HL-60 (cell line): ENCODE data around the gene CTF1.

Experiments used
- DNase-seq, 2 experiments: peaks; one replicate each; pipeline ENCODE4 v3.0.0-alpha.2; 2010 to 2020; ENCODE audit warnings: low read depth in 1 of 2, low spot score in 1 of 2
- H3K27ac ChIP-seq: fragments of 250-450 bp; sonication (Bioruptor Pico); replicated peaks from 2 replicates; pipeline ENCODE4 v1.5.1; 2020; ENCODE audit warnings: mild to moderate bottlenecking, moderate library complexity
- H3K27me3 ChIP-seq: fragments of 250-450 bp; sonication (Bioruptor Pico); 2 replicates; pipeline ENCODE4 v1.5.1; 2021; ENCODE audit warnings: mild to moderate bottlenecking, moderate library complexity; ENCODE audit not compliant: insufficient read depth, poor library complexity, severe bottlenecking
- H3K4me3 ChIP-seq: replicated peaks from 2 replicates; pipeline ENCODE4 v1.5.1; 2011; ENCODE audit warnings: mild to moderate bottlenecking, control low read depth, low read length; ENCODE audit not compliant: insufficient read depth
- CTCF ChIP-seq: IDR thresholded peaks from one replicate; pipeline ENCODE4 v1.5.1; 2011; ENCODE audit warnings: low read length, control low read depth, inconsistent platforms; ENCODE audit not compliant: insufficient read depth
- GABPA ChIP-seq: IDR thresholded peaks from 2 replicates; pipeline ENCODE4 v1.6.1; 2012; ENCODE audit warnings: low read depth
- POLR2AphosphoS5 ChIP-seq: IDR thresholded peaks from 2 replicates; pipeline ENCODE4 v1.6.1; 2012; ENCODE audit warnings: low read depth
- SPI1 ChIP-seq: IDR thresholded peaks from 2 replicates; pipeline ENCODE4 v1.6.1; 2012; ENCODE audit warnings: low read depth, mild to moderate bottlenecking, borderline replicate concordance
- TF ChIP-seq, protein P1 (sequence below): IDR thresholded peaks from 2 replicates; pipeline ENCODE4 v1.6.1; 2012; ENCODE audit warnings: low read depth; ENCODE audit not compliant: insufficient replicate concordance

CTF1 gene

GRCh38 chr16:30924076-30924912, 27.9 kb downstream of the CTF1 start:
- Histone ChIP-seq H3K27me3 (no peaks in the 10 kb centered on the region), H3K27ac (no peak overlapping the region; the same call in 1 of the 2 replicates), H3K4me3 (peak overlapping the region; percentile 73)
- TF ChIP-seq GABPA (no peak), POLR2AphosphoS5 (no peak), SPI1 (no peak), CTCF (no peak)
- TF ChIP-seq, protein P1, sequence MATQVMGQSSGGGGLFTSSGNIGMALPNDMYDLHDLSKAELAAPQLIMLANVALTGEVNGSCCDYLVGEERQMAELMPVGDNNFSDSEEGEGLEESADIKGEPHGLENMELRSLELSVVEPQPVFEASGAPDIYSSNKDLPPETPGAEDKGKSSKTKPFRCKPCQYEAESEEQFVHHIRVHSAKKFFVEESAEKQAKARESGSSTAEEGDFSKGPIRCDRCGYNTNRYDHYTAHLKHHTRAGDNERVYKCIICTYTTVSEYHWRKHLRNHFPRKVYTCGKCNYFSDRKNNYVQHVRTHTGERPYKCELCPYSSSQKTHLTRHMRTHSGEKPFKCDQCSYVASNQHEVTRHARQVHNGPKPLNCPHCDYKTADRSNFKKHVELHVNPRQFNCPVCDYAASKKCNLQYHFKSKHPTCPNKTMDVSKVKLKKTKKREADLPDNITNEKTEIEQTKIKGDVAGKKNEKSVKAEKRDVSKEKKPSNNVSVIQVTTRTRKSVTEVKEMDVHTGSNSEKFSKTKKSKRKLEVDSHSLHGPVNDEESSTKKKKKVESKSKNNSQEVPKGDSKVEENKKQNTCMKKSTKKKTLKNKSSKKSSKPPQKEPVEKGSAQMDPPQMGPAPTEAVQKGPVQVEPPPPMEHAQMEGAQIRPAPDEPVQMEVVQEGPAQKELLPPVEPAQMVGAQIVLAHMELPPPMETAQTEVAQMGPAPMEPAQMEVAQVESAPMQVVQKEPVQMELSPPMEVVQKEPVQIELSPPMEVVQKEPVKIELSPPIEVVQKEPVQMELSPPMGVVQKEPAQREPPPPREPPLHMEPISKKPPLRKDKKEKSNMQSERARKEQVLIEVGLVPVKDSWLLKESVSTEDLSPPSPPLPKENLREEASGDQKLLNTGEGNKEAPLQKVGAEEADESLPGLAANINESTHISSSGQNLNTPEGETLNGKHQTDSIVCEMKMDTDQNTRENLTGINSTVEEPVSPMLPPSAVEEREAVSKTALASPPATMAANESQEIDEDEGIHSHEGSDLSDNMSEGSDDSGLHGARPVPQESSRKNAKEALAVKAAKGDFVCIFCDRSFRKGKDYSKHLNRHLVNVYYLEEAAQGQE: no peak
- DNase-seq: no peak

DNA sequence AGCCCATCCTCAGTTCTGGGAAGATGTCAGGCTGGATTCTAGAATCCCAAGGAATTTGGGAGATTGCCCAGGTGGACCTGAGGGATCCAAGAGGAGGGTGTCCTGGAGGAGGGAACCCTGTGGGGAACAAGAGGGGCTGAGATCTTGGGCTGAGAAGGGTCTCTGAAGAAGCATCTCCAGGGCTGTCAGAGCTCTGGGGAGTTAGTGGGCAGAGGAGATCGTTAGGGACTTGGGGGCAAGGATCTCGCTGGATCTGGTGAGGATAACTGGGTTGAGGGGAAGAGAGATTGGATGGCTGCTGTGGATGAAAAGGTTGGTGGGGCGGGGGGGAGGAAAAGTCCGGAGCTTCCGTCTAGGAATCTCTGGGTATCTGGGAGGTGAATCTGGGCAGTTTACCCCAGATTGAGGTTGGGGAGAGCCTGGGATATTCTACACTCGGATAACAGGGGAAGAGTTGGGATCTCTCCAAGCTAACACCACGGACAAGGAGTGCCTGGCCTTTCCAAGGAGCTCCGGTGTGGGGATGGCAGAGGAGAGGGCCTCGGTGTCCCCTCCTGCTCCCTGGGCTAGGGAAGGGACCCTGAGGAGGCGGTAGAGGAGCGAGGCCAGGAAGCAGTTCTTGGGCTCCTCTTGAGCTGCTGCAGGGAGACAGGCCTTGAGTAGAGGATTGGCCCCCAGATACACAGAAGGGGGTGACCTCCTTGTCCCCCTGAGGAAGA, 28.7 kb downstream of the CTF1 start:
- Histone ChIP-seq H3K27me3 (no peaks in the 10 kb centered on the region), H3K27ac (no peak overlapping the region), H3K4me3 (peak overlapping the region; percentile 73)
- no peak for DNase-seq
- TF ChIP-seq, protein P1: no peak
- no peak for TF ChIP-seq CTCF
- no peak for TF ChIP-seq GABPA
- TF ChIP-seq SPI1: no peak
- TF ChIP-seq POLR2AphosphoS5: no peak

- TF ChIP-seq, protein P1: no peak
- no peak for TF ChIP-seq POLR2AphosphoS5
- H3K27me3 ChIP-seq: no peaks in the 10 kb centered on the region
- H3K27ac ChIP-seq: no peak overlapping the region
- no peak for DNase-seq
- no peak overlapping the region for H3K4me3 ChIP-seq
Measured at GRCh38 chr16:30925632-30925987, 29.2 kb downstream of the CTF1 start.
